GM18505 (cell line): Measurements from ENCODE around the gene STAMBPL1.

Source experiments
- ATAC-seq: cut with Tn5 transposase; IDR thresholded peaks from one replicate; pipeline ENCODE4 v1.9.1; 2021; ENCODE audit not compliant: unreplicated experiment
- POLR2A ChIP-seq: IDR thresholded peaks from 4 replicates; pipeline ENCODE4 v1.6.1; 2011; ENCODE audit warnings: borderline replicate concordance; ENCODE audit not compliant: insufficient read depth, insufficient read length; ENCODE audit errors: extremely low read depth

The STAMBPL1 gene

DNA sequence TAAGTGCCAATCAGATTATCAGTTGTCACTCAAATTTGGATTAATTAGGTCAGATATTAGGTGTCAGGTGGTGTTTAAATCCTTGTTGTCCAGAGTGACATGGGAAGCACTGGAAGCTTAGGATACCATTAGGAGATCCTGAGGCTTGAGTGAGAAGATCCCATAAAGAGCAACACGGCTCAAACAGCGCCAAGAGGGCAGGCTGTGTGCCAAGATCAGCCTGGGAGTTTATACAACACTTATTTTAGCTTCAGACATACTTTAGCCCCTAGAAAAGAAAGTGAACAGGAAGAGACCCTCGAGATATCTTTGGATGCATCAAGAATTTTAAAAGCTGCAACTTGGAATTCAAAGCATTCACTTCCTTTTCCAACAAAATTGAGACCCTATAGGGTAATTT is 86.8 kb downstream of the STAMBPL1 start:
- TF ChIP-seq POLR2A, result no peak
- ATAC-seq, result no peak

DNA sequence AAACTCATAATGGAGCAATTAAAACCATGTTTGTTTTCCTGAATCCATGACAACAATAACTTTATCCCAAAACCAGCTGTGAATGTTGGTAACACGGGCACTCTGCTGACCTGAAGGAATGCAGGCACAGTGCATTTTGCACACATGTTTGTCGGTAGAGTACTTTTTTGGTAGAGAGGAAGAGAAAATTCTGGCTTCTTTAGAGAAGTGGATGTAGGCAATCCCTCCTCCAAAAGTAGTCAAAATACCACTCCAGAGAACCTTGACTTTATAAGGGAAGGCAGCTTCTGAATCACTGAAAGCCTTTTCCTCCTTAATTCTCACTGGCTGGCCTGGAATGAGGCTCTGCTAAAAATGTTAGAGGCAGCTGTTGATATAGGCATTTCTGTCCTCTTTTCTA is 88.3 kb downstream of the STAMBPL1 start:
- ATAC-seq, result no peak

DNA sequence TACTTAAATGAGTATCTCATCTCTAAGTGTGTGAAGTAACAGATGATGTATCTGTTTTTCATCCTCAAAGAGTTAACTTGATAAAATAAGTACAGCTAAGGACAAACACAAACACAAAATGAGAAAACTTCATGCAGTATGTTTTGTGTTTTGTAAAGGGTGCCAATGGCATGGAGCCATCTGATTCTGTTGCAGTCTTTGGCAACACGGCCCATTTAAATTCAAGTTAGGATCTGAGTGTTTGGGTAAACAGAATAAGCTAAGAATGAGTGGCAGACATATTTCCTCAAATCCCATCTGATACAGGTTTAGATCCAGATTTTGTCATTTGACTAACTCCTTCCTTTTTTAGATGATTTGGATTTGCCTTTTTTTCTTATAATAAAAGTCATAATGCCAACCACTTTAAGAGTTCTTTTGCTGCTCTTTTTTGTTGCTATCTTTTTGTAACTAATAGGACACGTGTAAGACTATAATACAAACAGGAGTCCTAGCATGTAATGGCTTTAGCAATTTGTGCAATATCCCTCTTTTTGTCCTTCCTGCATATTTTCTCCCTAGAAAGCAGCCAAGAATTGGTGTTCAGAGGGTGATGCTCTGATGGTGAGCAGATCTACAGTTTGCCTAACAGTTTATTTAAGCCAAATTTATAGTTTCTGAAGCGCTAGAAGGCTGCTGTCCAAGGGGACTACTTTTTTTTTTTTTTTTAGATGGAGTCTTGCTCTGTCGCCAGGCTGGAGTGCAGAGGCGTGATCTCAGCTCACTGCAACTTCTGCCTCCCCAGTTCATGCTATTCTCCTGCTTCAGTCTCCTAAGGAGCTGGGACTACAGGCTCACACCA is 91.4 kb downstream of the STAMBPL1 start:
- TF ChIP-seq POLR2A, result no peak

More for the DNA sequence above, 88.3 kb downstream of the STAMBPL1 start:
- no peak for TF ChIP-seq POLR2A

More for the DNA sequence above, 91.4 kb downstream of the STAMBPL1 start:
- no peak for ATAC-seq
